ENCODE data around the gene STARD6. TPM values are rescaled to one million over a fixed set of nuclear protein-coding genes. Genes with fewer than 3 reads are reported as not detected.

The STARD6 gene
- total and polyA plus RNA-seq, 10 of the 15 experiments (the other 5 are each of a cell fraction or from before 2014, with no cell fraction given), result 0.10 to 0.84 (median 0.34) TPM; not detected in 3

GRCh38 chr18:54382733-54383252 lies 25.1 kb upstream of the STARD6 start:
- Histone ChIP-seq H3K4me3 (no peak overlapping the region), H3K4me1 (ENCODE audit: control insufficient read depth, insufficient read depth, low read length) (no peaks in the 10 kb centered on the region; the same call in 1 of the 2 replicates), H3K9me3 (replicated peaks; ENCODE audit: control insufficient read depth, insufficient read depth, low read length) (no peaks in the 10 kb centered on the region), H2AFZ (ENCODE audit: control insufficient read depth, low read depth, low read length) (no peak overlapping the region), H4K20me1 (ENCODE audit: control insufficient read depth, insufficient read depth) (no peaks in the 10 kb centered on the region), H3K27me3 (replicated peaks in 1 of 2; ENCODE audit: control insufficient read depth in 2 of 2, insufficient read depth in 2 of 2, low read length in 1 of 2) (no peaks in the 10 kb centered on the region), H3K27ac (ENCODE audit: control insufficient read depth, insufficient read depth) (no peak overlapping the region), H3K4me2 (ENCODE audit: control insufficient read depth, insufficient read depth) (no peak overlapping the region), H3K9ac (ENCODE audit: control insufficient read depth, insufficient read depth, low read length) (no peak overlapping the region), H3K36me3 (ENCODE audit: control insufficient read depth in 2 of 2, insufficient read depth in 2 of 2, low read length in 1 of 2) (no peaks in the 10 kb centered on the region), H3K79me2 (ENCODE audit: control insufficient read depth, insufficient read depth, low read length) (no peaks in the 10 kb centered on the region)
- SMC1A ChIA-PET (ENCODE audit: uncharacterized antibody, unreplicated experiment), result interaction anchor here (0.6 to 1.8 kb wide), 3 partner anchors 32 to 1277 kb away, joined by 3 to 4 read pairs (median 3); no protein-coding TSS in a partner anchor
- in situ Hi-C loops (cut with MboI), result no loop called here
- RAD21 ChIA-PET (ENCODE audit: unreplicated experiment), result interaction anchor here (1.1 kb wide), 1 partner anchor 25 kb away, joined by 3 read pairs; the partner anchor contains the start of genes C18orf54 and STARD6
- 96% methylated on average over 8 of the region's 8 CpGs for WGBS (ENCODE audit: insufficient coverage, insufficient replicate concordance, low lambda C conversion rate, missing lambda C conversion rate)
- intact Hi-C loops (cut with micrococcal nuclease; ENCODE audit: unreplicated experiment), result no loop called here
- CTCF ChIA-PET, result interaction anchor here (0.6 to 2.1 kb wide), 2 partner anchors 10 to 220 kb away, joined by 3 to 6 read pairs; no protein-coding TSS in a partner anchor
- POLR2A ChIA-PET, result no interaction called here
- BruUV-seq (replicated peaks), result no TSS peak
- no peak for ATAC-seq
- FAIRE-seq, result no peak
- no peak for DNase-seq (ENCODE audit: low read depth, low spot score)
- TF ChIP-seq ATF2 (IDR thresholded peaks at IDR 0.05; ENCODE audit: low read length) (no peak), RCOR1 (conservative IDR thresholded peaks at IDR 0.05; ENCODE audit: low read depth, low read length) (no peak), CHD2 (IDR thresholded peaks at IDR 0.05; ENCODE audit: borderline replicate concordance, low read depth, low read length) (no peak), CHD4 (IDR thresholded peaks at IDR 0.05) (no peak), TCF7 (IDR thresholded peaks at IDR 0.05; ENCODE audit: borderline replicate concordance) (no peak), MYB (IDR thresholded peaks at IDR 0.05; ENCODE audit: borderline replicate concordance, low read depth, low read length) (no peak), PML (IDR thresholded peaks at IDR 0.05; ENCODE audit: low read length) (no peak), EP300 (IDR thresholded peaks at IDR 0.05; ENCODE audit: borderline replicate concordance in 1 of 2, control insufficient read depth in 1 of 2, low read depth in 2 of 2, low read length in 2 of 2) (no peak), LARP7 (IDR thresholded peaks at IDR 0.05) (no peak), CBX3 (IDR thresholded peaks at IDR 0.05; ENCODE audit: borderline replicate concordance, low read depth) (no peak), ATF3 (IDR thresholded peaks at IDR 0.05; ENCODE audit: borderline replicate concordance, extremely low read depth, low read depth, low read length) (no peak), ZZZ3 (IDR thresholded peaks at IDR 0.05; ENCODE audit: control insufficient read depth, insufficient read length, low read depth) (no peak), ESRRA (IDR thresholded peaks at IDR 0.05; ENCODE audit: low read length) (no peak), ATF7 (IDR thresholded peaks at IDR 0.05; ENCODE audit: low read depth) (no peak), ZNF24 (IDR thresholded peaks at IDR 0.05) (no peak), BRCA1 (IDR thresholded peaks at IDR 0.05; ENCODE audit: low read depth, low read length) (no peak)
- TF ChIP-seq, protein P1, sequence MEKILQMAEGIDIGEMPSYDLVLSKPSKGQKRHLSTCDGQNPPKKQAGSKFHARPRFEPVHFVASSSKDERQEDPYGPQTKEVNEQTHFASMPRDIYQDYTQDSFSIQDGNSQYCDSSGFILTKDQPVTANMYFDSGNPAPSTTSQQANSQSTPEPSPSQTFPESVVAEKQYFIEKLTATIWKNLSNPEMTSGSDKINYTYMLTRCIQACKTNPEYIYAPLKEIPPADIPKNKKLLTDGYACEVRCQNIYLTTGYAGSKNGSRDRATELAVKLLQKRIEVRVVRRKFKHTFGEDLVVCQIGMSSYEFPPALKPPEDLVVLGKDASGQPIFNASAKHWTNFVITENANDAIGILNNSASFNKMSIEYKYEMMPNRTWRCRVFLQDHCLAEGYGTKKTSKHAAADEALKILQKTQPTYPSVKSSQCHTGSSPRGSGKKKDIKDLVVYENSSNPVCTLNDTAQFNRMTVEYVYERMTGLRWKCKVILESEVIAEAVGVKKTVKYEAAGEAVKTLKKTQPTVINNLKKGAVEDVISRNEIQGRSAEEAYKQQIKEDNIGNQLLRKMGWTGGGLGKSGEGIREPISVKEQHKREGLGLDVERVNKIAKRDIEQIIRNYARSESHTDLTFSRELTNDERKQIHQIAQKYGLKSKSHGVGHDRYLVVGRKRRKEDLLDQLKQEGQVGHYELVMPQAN (conservative IDR thresholded peaks at IDR 0.05), result no peak
- TF ChIP-seq, protein P2, sequence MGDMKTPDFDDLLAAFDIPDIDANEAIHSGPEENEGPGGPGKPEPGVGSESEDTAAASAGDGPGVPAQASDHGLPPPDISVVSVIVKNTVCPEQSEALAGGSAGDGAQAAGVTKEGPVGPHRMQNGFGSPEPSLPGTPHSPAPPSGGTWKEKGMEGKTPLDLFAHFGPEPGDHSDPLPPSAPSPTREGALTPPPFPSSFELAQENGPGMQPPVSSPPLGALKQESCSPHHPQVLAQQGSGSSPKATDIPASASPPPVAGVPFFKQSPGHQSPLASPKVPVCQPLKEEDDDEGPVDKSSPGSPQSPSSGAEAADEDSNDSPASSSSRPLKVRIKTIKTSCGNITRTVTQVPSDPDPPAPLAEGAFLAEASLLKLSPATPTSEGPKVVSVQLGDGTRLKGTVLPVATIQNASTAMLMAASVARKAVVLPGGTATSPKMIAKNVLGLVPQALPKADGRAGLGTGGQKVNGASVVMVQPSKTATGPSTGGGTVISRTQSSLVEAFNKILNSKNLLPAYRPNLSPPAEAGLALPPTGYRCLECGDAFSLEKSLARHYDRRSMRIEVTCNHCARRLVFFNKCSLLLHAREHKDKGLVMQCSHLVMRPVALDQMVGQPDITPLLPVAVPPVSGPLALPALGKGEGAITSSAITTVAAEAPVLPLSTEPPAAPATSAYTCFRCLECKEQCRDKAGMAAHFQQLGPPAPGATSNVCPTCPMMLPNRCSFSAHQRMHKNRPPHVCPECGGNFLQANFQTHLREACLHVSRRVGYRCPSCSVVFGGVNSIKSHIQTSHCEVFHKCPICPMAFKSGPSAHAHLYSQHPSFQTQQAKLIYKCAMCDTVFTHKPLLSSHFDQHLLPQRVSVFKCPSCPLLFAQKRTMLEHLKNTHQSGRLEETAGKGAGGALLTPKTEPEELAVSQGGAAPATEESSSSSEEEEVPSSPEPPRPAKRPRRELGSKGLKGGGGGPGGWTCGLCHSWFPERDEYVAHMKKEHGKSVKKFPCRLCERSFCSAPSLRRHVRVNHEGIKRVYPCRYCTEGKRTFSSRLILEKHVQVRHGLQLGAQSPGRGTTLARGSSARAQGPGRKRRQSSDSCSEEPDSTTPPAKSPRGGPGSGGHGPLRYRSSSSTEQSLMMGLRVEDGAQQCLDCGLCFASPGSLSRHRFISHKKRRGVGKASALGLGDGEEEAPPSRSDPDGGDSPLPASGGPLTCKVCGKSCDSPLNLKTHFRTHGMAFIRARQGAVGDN (IDR thresholded peaks at IDR 0.05), result no peak

Measured in GM12878 (cell line).